HUES64 (cell line): ENCODE results near the gene PHC1. TPM values are rescaled to one million over a fixed set of nuclear protein-coding genes. Genes with fewer than 3 reads are reported as not detected.
A peak's percentile ranks its signal among the peaks of the same experiment; 100 is the strongest.
"Not testable (repeated sequence)": the region's sequence is repeated elsewhere in the genome, so short reads cannot be mapped to it uniquely, and the experiment has no call there.

Source experiments
- H3K27ac ChIP-seq: 2 replicates; pipeline ENCODE4 v1.7.0; 2013; ENCODE audit warnings: low read depth, low read length, inconsistent platforms
- H3K27me3 ChIP-seq: 2 replicates; pipeline ENCODE4 v1.6.1; 2013; ENCODE audit warnings: mild to moderate bottlenecking, low read length; ENCODE audit not compliant: insufficient read depth
- H3K36me3 ChIP-seq: 2 replicates; pipeline ENCODE4 v1.6.1; 2013; ENCODE audit warnings: mild to moderate bottlenecking, low read length; ENCODE audit not compliant: insufficient read depth
- H3K4me1 ChIP-seq: 2 replicates; pipeline ENCODE4 v1.6.1; 2013; ENCODE audit warnings: mild to moderate bottlenecking, low read length, moderate library complexity; ENCODE audit not compliant: insufficient read depth
- H3K4me3 ChIP-seq: 2 replicates; pipeline ENCODE4 v1.5.1; 2013; ENCODE audit warnings: mild to moderate bottlenecking, low read length, moderate library complexity
- H3K9ac ChIP-seq: 2 replicates; pipeline ENCODE4 v1.6.1; 2013; ENCODE audit warnings: mild to moderate bottlenecking, low read depth, low read length
- H3K9me3 ChIP-seq: 2 replicates; pipeline ENCODE4 v1.6.1; 2013; ENCODE audit warnings: low read depth, low read length; ENCODE audit not compliant: insufficient read depth
- WGBS: fragments of 150-250, 120-280 bp; methylation state at CpG from one replicate; pipeline ENCODE4 v1.1.7; 2013; ENCODE audit warnings: missing lambda C conversion rate; 5-methylcytosine and 5-hydroxymethylcytosine counted together
- polyA plus RNA-seq, 2 experiments: library from polyadenylated mRNA; stranded (reverse); fragments of 50-300 nt; gene quantifications; one replicate each; pipeline ENCODE4 v1.2.3, GENCODE V29; 2013

The PHC1 gene
- polyA plus RNA-seq (2013, experiment 1 of 2), result 298 TPM
- 294 TPM for polyA plus RNA-seq (2013, experiment 2 of 2)

- Histone ChIP-seq H3K9ac (peak within 1 kb of the TSS; percentile 94), H3K4me1 (peaks cover 54% of the 10 kb centered on the region), H3K4me3 (peak within 1 kb of the TSS; percentile 100), H3K36me3 (peaks cover 28% of the 10 kb centered on the region), H3K27ac (peak within 1 kb of the TSS; percentile 96)
- not testable (repeated sequence) for H3K27me3 ChIP-seq, H3K9me3 ChIP-seq
- under 1% methylated on average over 27 of the region's 57 CpGs for WGBS
Observed at GRCh38 chr12:8914033-8914715, at the start of gene PHC1. PHC1 (plus strand) TSS chr12:8914509; CDS start chr12:8917678, 3,169 bp downstream.

- Histone ChIP-seq H3K4me3 (no peak overlapping the region), H3K27me3 (no peaks in the 10 kb centered on the region), H3K27ac (no peak overlapping the region), H3K9me3 (no peaks in the 10 kb centered on the region), H3K36me3 (no peaks in the 10 kb centered on the region; the same call in 1 of the 2 replicates), H3K4me1 (no peaks in the 10 kb centered on the region), H3K9ac (no peak overlapping the region)
- WGBS, result 92% methylated on average over 1 of the region's 2 CpGs
Observed at GRCh38 chr12:8866429-8866828, 47.9 kb upstream of the PHC1 start.

DNA sequence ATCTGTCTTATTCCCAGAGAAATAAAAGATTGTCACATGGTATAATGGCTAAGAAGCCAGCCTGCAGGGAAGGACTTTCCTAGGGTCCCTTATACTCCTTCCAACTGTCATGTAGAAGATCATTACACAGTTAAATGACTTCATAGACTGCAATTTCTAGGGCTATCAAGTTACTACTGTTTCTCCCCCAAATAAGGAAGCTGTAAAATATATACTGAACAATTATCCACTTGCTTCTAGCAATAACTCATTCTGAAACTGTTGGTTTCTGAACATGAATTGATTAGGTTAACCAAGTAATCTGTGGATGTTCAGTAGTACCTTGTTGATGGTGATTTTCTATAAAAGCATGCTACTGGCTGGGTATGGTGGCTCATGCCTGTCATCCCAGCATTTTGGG is 47.3 kb upstream of the PHC1 start:
- no peaks in the 10 kb centered on the region; the same call in 1 of the 2 replicates for H3K36me3 ChIP-seq
- H3K4me1 ChIP-seq, result no peaks in the 10 kb centered on the region
- H3K4me3 ChIP-seq, result no peak overlapping the region
- no peak overlapping the region for H3K27ac ChIP-seq
- no peak overlapping the region for H3K9ac ChIP-seq
- H3K9me3 ChIP-seq, result no peaks in the 10 kb centered on the region
- H3K27me3 ChIP-seq, result no peaks in the 10 kb centered on the region

DNA sequence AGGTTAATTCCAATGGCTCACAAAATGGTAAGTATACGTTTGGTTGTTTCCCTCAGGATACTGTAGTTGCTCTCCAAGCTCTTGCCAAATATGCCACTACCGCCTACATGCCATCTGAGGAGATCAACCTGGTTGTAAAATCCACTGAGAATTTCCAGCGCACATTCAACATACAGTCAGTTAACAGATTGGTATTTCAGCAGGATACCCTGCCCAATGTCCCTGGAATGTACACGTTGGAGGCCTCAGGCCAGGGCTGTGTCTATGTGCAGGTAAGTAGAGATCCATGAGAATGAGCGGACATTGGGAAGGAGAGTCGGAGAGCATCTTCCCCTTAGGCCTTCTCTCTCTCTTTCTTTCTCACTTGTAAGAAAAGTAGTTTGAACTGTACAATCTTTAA is 46.5 kb upstream of the PHC1 start:
- WGBS, result 95% methylated on average over 4 of the region's 6 CpGs
- no peak overlapping the region for H3K9ac ChIP-seq
- H3K27me3 ChIP-seq, result no peaks in the 10 kb centered on the region
- no peak overlapping the region for H3K4me3 ChIP-seq
- H3K9me3 ChIP-seq, result no peaks in the 10 kb centered on the region
- H3K4me1 ChIP-seq, result no peaks in the 10 kb centered on the region
- H3K36me3 ChIP-seq, result no peaks in the 10 kb centered on the region; the same call in 1 of the 2 replicates
- no peak overlapping the region for H3K27ac ChIP-seq

DNA sequence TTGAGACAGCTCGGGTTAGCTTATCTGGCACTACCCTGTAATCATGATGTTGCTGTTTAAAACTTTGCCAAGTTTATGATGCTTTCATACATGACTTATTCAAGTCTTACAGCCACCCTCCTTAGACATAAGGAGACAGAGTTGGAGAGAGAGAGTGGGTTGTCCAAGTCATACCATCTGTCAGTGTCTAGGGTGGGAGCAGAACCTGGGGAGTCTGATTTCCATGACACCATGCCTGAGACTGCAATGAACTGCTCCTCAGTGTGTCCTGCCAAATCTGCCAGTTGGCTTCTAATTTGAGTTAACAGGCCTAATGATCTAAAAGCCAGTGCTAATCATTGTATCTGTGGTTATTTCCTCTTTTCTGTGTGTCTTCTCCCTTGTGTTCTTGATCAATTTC is 43.7 kb upstream of the PHC1 start:
- no peaks in the 10 kb centered on the region for H3K9me3 ChIP-seq
- no peak overlapping the region for H3K27ac ChIP-seq
- no peak overlapping the region for H3K4me3 ChIP-seq
- WGBS, result 93% methylated on average over 1 of the region's 1 CpG
- H3K4me1 ChIP-seq, result no peaks in the 10 kb centered on the region
- H3K27me3 ChIP-seq, result no peaks in the 10 kb centered on the region
- no peaks in the 10 kb centered on the region; the same call in 1 of the 2 replicates for H3K36me3 ChIP-seq
- no peak overlapping the region for H3K9ac ChIP-seq

GRCh38 chr12:8871068-8871467 is 43.2 kb upstream of the PHC1 start:
- Histone ChIP-seq H3K9ac (no peak overlapping the region), H3K36me3 (no peaks in the 10 kb centered on the region; the same call in 1 of the 2 replicates), H3K4me3 (no peak overlapping the region), H3K27me3 (no peaks in the 10 kb centered on the region), H3K27ac (no peak overlapping the region), H3K4me1 (no peaks in the 10 kb centered on the region), H3K9me3 (no peaks in the 10 kb centered on the region)

GRCh38 chr12:8876887-8877286 is 37.4 kb upstream of the PHC1 start:
- 71% methylated on average over 3 of the region's 4 CpGs for WGBS
- Histone ChIP-seq H3K9me3 (no peaks in the 10 kb centered on the region), H3K36me3 (no peaks in the 10 kb centered on the region), H3K9ac (no peak overlapping the region), H3K4me3 (no peak overlapping the region), H3K27ac (no peak overlapping the region), H3K27me3 (no peaks in the 10 kb centered on the region), H3K4me1 (0 out of 2 replicates have a peak, but pooled peaks cover 7% of the 10 kb centered on the region)

GRCh38 chr12:8886502-8887284 is 27.6 kb upstream of the PHC1 start:
- WGBS, result 93% methylated on average over 5 of the region's 6 CpGs
- Histone ChIP-seq H3K4me1 (no peaks in the 10 kb centered on the region), H3K9me3 (peaks cover 8% of the 10 kb centered on the region; the same call in 1 of the 2 replicates), H3K36me3 (no peaks in the 10 kb centered on the region), H3K27ac (no peak overlapping the region), H3K9ac (no peak overlapping the region), H3K4me3 (no peak overlapping the region), H3K27me3 (no peaks in the 10 kb centered on the region)

DNA sequence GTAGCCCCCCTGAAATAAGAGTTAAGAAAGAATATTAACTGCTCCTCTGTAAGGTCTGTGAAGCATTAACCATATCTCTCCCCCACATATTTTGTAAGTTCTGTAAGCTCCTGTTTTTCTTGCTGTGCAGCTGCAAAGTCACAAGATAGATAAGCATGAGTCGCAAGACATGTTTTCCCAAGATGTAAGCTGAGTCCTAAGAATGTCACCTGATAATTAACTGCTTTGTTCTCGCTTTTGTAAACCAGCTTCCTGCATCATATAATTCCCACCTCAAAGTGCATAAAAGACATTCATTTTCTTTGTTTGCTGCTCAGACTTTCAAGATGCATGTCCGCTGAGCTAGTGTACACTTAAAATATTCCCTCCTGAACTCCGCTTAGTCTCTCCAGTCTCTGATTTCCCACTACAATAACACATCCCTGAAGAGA is 27.0 kb upstream of the PHC1 start:
- no peak overlapping the region for H3K4me3 ChIP-seq
- 94% methylated on average over 4 of the region's 4 CpGs for WGBS
- no peaks in the 10 kb centered on the region for H3K27me3 ChIP-seq
- no peaks in the 10 kb centered on the region for H3K36me3 ChIP-seq
- H3K9me3 ChIP-seq, result peaks cover 8% of the 10 kb centered on the region; the same call in 1 of the 2 replicates
- no peak overlapping the region for H3K27ac ChIP-seq
- no peak overlapping the region for H3K9ac ChIP-seq
- no peaks in the 10 kb centered on the region for H3K4me1 ChIP-seq

DNA sequence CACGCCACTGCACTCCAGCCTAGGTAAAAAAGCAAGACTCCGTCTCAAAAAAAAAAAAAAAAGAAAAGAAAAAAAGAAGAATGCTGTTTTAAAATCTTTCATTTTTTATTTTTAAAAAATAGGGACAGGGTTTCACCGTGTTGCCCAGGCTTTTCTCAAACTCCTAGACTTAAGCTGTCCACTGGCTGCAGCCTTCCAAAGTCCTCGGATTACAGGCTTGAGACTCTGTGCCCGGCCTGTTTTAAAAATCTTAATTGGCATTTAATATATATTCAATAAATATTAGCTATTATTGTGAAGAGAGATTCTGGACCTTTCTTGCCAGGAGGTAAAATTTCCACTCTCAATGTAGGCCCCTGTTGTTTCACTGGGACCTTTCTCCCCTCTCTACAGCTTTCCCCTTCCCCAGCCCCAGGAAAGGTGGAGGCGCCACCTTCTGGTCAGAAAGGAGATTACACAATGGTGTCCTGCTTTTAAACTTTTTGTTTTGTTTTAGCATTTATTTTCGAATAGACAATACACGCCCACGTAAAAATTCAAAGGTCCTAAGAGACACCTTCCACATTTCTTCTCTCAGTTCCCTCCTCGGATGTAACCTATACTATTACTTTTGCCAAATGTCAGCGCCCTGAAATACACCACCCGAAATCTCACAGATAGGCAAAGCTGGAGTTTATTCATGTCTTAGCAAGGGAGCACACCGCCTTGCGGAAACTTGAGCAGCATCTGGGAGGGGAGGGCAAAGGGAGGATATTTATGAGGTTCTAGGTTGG is 23.8 kb upstream of the PHC1 start:
- H3K36me3 ChIP-seq, result no peaks in the 10 kb centered on the region
- H3K9ac ChIP-seq, result peak overlapping the region; percentile 66
- peaks cover 8% of the 10 kb centered on the region; the same call in 1 of the 2 replicates for H3K9me3 ChIP-seq
- no peak overlapping the region for H3K27ac ChIP-seq
- peak overlapping the region; percentile 57 for H3K4me3 ChIP-seq
- H3K27me3 ChIP-seq, result no peaks in the 10 kb centered on the region
- H3K4me1 ChIP-seq, result no peaks in the 10 kb centered on the region
- 34% methylated on average over 11 of the region's 14 CpGs for WGBS

DNA sequence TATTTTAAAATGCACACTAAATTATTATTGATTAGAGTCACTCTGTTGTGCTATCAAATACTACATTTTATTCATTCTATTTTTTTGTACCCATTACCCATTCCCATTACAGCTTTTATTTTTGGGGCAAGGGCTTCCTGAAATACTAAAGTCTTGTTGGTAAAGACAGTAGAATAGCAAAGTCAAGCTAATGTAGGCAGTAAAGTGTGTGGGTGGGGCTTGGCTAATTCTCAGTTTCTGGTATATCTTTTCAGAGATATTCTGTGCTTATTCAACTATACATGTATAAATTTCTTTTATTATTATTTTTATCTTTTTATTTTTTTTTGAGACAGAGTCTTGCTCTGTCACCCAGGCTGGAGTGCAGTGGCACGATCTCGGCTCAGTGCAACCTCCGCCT is 22.3 kb upstream of the PHC1 start:
- no peak overlapping the region for H3K4me3 ChIP-seq
- no peaks in the 10 kb centered on the region for H3K27me3 ChIP-seq
- no peaks in the 10 kb centered on the region for H3K4me1 ChIP-seq
- no peaks in the 10 kb centered on the region for H3K36me3 ChIP-seq
- 94% methylated on average over 3 of the region's 3 CpGs for WGBS
- H3K9ac ChIP-seq, result no peak overlapping the region
- no peak overlapping the region for H3K27ac ChIP-seq
- peaks cover 8% of the 10 kb centered on the region; the same call in 1 of the 2 replicates for H3K9me3 ChIP-seq
